Stomach (tissue), 9 donors: ENCODE measurements around the gene CRELD1. TPM values are rescaled to one million over a fixed set of nuclear protein-coding genes. Genes with fewer than 3 reads are reported as not detected.
A peak's percentile ranks its signal among the peaks of the same experiment; 100 is the strongest.

Experiments used
- DNase-seq, 2 donors: peaks; one replicate each; pipeline versions ENCODE4 v3.0.0 to v3.0.0-alpha.2; 2013 to 2019
- H3K27ac ChIP-seq, 5 donors: fragments of 200-600 bp in 4 of 5; sonication (generic) in 4 of 5; one replicate each; pipeline ENCODE4 v1.5.1; 2013 to 2019; ENCODE audit warnings: mild to moderate bottlenecking in 1 of 5, moderate library complexity in 1 of 5
- H3K27me3 ChIP-seq, 3 donors: fragments of 200-600 bp; sonication (generic); one replicate each; pipeline ENCODE4 v1.5.1; 2017 to 2019; ENCODE audit warnings: mixed run types in 1 of 3
- H3K36me3 ChIP-seq, 4 donors: fragments of 200-600 bp; sonication (generic); 1 replicate in 3 of 4; 2 replicates in 1 of 4; pipeline ENCODE4 v1.5.1; 2016 to 2019
- H3K4me1 ChIP-seq, 4 donors: fragments of 200-600 bp; sonication (generic); one replicate each; pipeline ENCODE4 v1.5.1; 2016 to 2019
- H3K4me3 ChIP-seq, 4 donors: fragments of 200-600 bp; sonication (generic) in 3 of 4; one replicate each; pipeline ENCODE4 v1.5.1; 2016 to 2019; ENCODE audit warnings: mild to moderate bottlenecking in 1 of 4
- H3K9me3 ChIP-seq, 4 donors: fragments of 200-600 bp; sonication (generic); one replicate each; pipeline ENCODE4 v1.5.1; 2016 to 2019
- EP300 ChIP-seq: sonication (generic); formaldehyde crosslinking; IDR thresholded peaks from one replicate; pipeline ENCODE4 v1.6.1; 2017; ENCODE audit warnings: antibody characterized with exemption
- POLR2A ChIP-seq, 4 donors: fragments of 450-650 bp; IDR thresholded peaks; one replicate each; pipeline ENCODE4 v1.6.1; 2016; ENCODE audit warnings: antibody characterized with exemption in 4 of 4, control low read depth in 2 of 4, mild to moderate bottlenecking in 1 of 4, moderate library complexity in 1 of 4
- POLR2AphosphoS5 ChIP-seq, 3 donors: sonication (generic); formaldehyde crosslinking; IDR thresholded peaks; one replicate each; pipeline ENCODE4 v1.6.1; 2016; ENCODE audit warnings: antibody characterized with exemption in 3 of 3
- WGBS, 5 donors: extraction: QIAGEN DNeasy Blood & Tissue Kit in 3 of 5; methylation state at CpG; one replicate each; pipeline versions ENCODE4 v1.1.5 to v1.1.7; 2013 to 2018; 5-methylcytosine and 5-hydroxymethylcytosine counted together
- intact Hi-C: fragments of 100-400 bp; cut with DNase I; formaldehyde crosslinking; loops from one replicate; pipeline ENCODE4 v1.15.1; 2023; ENCODE audit warnings: low total_unique reads
- polyA plus RNA-seq, 3 donors: library from polyadenylated mRNA; stranded (reverse); fragments of 200-250 nt; gene quantifications; one replicate each; pipeline ENCODE4 v1.2.3, GENCODE V29; 2013
- total RNA-seq, 5 donors: library from RNA; depleted of rRNA; stranded (reverse); fragments of >200 nt; gene quantifications; one replicate each; pipeline versions ENCODE4 v1.1.0 to v1.2.3, GENCODE V29; 2014 to 2016
- TF ChIP-seq, protein P1 (sequence below), 7 experiments: fragments of 450-650 bp in 4 of 7; fragments of 200-600 bp in 3 of 7; sonication (generic) in 3 of 7; IDR thresholded peaks; one replicate each; pipeline ENCODE4 v1.5.1; 2016 to 2019; ENCODE audit warnings: antibody characterized with exemption in 7 of 7, control low read depth in 2 of 7, mild to moderate bottlenecking in 1 of 7
- donor health status: healthy with polysubstance abuse.
- donor health status: Bipolar disorder and iron deficiency.
- donor health status: healthy.

The CRELD1 gene
- total and polyA plus RNA-seq, 8 donors = 6.2 to 71.5 (median 22.7) TPM

DNA sequence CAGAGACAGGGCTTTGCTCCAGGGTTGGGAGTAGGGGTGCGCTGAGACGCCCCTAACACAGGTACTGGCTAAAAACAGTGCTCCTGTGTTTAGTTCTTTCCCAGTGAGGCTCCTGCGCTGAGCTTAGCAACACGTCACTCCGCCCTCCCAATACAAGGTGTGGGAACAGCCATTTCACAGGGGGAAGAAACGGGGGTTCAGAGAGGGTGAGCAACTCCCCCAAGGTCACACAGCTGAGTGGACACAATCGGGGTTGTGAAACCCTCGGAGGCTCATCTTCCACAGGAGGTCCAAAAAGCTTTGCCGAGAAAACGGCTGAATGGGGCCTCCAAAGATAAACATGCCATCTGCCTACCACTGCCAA is 17.9 kb downstream of the CRELD1 start:
- TF ChIP-seq, protein P1, sequence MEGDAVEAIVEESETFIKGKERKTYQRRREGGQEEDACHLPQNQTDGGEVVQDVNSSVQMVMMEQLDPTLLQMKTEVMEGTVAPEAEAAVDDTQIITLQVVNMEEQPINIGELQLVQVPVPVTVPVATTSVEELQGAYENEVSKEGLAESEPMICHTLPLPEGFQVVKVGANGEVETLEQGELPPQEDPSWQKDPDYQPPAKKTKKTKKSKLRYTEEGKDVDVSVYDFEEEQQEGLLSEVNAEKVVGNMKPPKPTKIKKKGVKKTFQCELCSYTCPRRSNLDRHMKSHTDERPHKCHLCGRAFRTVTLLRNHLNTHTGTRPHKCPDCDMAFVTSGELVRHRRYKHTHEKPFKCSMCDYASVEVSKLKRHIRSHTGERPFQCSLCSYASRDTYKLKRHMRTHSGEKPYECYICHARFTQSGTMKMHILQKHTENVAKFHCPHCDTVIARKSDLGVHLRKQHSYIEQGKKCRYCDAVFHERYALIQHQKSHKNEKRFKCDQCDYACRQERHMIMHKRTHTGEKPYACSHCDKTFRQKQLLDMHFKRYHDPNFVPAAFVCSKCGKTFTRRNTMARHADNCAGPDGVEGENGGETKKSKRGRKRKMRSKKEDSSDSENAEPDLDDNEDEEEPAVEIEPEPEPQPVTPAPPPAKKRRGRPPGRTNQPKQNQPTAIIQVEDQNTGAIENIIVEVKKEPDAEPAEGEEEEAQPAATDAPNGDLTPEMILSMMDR (IDR thresholded peaks at IDR 0.05) = no peak
- no peak for TF ChIP-seq POLR2A (IDR thresholded peaks at IDR 0.05)
- TF ChIP-seq POLR2AphosphoS5 (IDR thresholded peaks at IDR 0.05) = no peak
- no peak for TF ChIP-seq EP300
- Histone ChIP-seq H3K4me1 (peaks cover 14 to 52% (median 39%) of the 10 kb centered on the region in 4 donors), H3K36me3 (peaks cover 0 to 8% (median 2%) of the 10 kb centered on the region in 4 donors), H3K27me3 (no peaks in the 10 kb centered on the region), H3K27ac (no peak overlapping the region), H3K9me3 (no peaks in the 10 kb centered on the region), H3K4me3 (peak overlapping the region; percentile 54 to 65 (median 57))
- intact Hi-C loops = no loop called here
- 27 to 35% (median 30%) methylated on average over 10 of the region's 10 CpGs for WGBS, 5 donors
- no peak for DNase-seq

DNA sequence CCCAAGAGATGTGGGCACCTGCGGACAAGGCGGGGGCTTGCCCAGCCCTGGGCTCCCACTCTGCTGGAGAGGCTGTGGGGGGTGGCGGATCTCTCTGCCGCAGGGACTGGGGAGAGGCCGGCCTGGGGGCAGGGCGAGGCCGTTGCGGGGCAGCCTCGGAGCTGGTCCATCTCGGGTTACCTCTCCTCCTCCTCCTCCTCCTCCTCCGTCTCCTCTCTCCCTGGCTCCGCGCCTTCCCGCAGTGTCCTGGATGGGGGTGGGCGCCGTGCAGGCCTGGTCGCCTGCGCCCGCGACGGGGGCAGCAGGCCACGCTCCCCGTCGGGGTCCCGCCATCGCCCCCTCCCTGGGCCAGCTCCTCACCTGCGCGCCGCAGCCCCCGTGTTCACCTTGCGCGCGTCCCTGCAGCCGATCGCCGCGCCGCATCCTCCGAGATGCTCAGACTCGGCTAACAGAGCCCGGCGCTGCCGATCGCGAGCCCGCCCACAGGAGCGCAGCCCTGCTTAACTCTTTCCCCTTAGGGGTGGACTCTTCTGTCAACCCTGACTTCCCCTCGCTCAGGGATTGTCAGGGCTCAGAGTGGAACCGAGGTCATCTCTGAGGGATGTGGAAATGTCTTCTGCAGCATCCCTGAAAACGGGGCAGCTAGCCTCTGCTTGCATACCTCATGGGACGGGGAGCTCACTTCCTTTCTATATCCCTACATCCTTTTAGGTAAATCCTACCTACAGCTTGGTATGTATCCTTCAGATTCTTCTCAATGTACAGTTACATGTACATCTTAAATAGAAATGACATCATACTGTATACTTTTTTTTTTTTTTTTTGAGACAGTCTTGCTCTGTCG is 18.6 kb downstream of the CRELD1 start, which contains the start of gene PRRT3:
PRRT3 (minus strand) TSS at position 447 of the 844 bp plus-strand sequence. CDS start 2,293 bp downstream, outside the sequence.
- H3K27ac ChIP-seq = no peak within 1 kb of the TSS
- 3 to 6% (median 3%) methylated on average over 34 to 50 of the region's 52 CpGs for WGBS, 5 donors

DNA sequence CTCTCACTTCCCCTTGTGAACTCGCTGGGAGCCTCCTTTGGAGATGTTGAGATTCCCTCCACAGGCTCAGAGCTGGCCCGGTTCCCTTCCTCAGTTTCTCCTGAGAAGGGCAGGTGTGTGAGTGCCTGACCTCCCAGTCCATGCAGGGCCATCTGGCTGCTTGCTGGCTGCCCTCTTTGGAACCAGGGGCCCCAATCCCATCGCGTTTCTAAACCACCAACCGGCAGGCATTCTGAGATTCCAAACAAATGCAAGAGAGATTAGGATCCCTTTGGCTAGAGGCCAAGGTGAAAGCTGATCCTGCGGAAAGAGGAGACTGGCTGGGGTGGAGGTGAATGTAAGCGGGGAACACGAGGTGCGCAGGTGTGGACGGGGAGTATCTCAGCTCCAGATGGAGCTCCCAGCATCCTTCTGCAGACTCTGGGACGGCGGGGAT is 21.5 kb downstream of the CRELD1 start:
- Histone ChIP-seq H3K27ac (no peak overlapping the region), H3K27me3 (no peaks in the 10 kb centered on the region), H3K36me3 (peaks cover 0 to 21% (median 0%) of the 10 kb centered on the region in 4 donors), H3K4me3 (no peak overlapping the region), H3K4me1 (peaks cover 6 to 34% (median 21%) of the 10 kb centered on the region in 4 donors), H3K9me3 (no peaks in the 10 kb centered on the region)
- 22 to 40% (median 27%) methylated on average over 12 of the region's 12 CpGs for WGBS, 5 donors
- DNase-seq = peak; percentile 45 to 77
- intact Hi-C loops = no loop called here
- no peak for TF ChIP-seq POLR2A (IDR thresholded peaks at IDR 0.05)
- TF ChIP-seq, protein P1 (IDR thresholded peaks at IDR 0.05) = no peak

More for the DNA sequence above, 18.6 kb downstream of the CRELD1 start, which contains the start of gene PRRT3:
- Histone ChIP-seq H3K4me1 (peaks cover 14 to 46% (median 34%) of the 10 kb centered on the region in 4 donors), H3K36me3 (peaks cover 0 to 8% (median 2%) of the 10 kb centered on the region in 4 donors), H3K4me3 (peak within 1 kb of the TSS; percentile 54 to 65 (median 57)), H3K9me3 (no peaks in the 10 kb centered on the region), H3K27me3 (no peaks in the 10 kb centered on the region)
- DNase-seq = peak; percentile 45 to 81
- intact Hi-C loops = no loop called here
- TF ChIP-seq POLR2A (IDR thresholded peaks at IDR 0.05) (no peak), POLR2AphosphoS5 (IDR thresholded peaks at IDR 0.05) (no peak), EP300 (no peak)
- TF ChIP-seq, protein P1 (IDR thresholded peaks at IDR 0.05) = no peak

DNA sequence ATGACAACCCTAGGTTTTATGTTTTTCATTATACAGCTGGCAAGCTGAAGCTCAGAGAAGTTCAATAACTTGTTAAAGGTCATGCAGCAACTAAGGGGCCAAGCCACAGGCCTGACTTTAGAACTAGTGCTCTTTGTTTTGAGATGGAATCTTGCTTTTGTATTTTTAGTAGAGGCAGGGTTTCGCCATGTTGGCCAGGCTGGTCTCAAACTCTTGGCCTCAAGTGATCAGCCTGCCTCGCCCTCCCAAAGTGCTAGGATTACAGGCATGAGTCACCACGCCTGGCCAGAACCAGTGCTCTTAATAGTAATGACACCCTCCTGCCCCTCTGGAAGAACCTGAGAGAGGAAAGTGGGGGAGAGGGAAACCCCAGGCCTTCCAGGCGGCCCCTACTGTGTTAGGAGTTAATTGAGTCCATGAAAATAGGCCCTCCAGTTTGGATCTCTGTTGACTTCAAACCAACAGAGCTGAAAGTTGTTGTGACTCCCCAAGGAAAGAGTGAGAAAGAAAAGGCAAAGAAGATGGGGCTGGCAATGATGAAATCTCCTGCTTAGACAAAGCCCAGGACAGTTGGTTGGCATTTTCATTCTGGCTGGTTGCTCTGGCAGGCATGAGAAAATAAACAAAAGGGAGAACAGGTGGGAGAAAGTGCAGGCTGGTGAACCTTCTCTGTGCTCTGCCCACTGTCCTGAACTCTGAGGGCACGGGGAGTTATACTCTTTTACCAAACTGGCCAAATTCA is 22.1 kb downstream of the CRELD1 start:
- Histone ChIP-seq H3K4me1 (peaks cover 6 to 34% (median 21%) of the 10 kb centered on the region in 4 donors), H3K27ac (peak overlapping the region in 2 of 5 donors; percentile 4 to 43), H3K36me3 (peaks cover 0 to 28% (median 4%) of the 10 kb centered on the region in 4 donors), H3K4me3 (no peak overlapping the region), H3K27me3 (no peaks in the 10 kb centered on the region), H3K9me3 (no peaks in the 10 kb centered on the region)
- no peak for DNase-seq
- intact Hi-C loops = no loop called here
- WGBS, 5 donors = 73 to 88% (median 83%) methylated on average over 5 of the region's 5 CpGs
- TF ChIP-seq, protein P1 (IDR thresholded peaks at IDR 0.05) = no peak
- TF ChIP-seq EP300 (no peak), POLR2A (IDR thresholded peaks at IDR 0.05) (no peak)
